MM.1S (cell line): ENCODE results near the gene EBF3.

Experiments used
- EZH2 ChIP-seq: fragments of 300-600 bp; sonication (generic); optimal IDR thresholded peaks from 2 replicates; pipeline ENCODE3; 2017; ENCODE audit warnings: low read depth, mild to moderate bottlenecking, antibody characterized with exemption, low read length, mixed read lengths
- EZH2phosphoT487 ChIP-seq: fragments of 300-600 bp; sonication (generic); IDR thresholded peaks from 2 replicates; pipeline ENCODE4 v1.6.1; 2018; ENCODE audit warnings: antibody characterized with exemption, low read length
- TF ChIP-seq, protein P1 (sequence below): fragments of 300-600 bp; sonication (generic); IDR thresholded peaks from 2 replicates; pipeline ENCODE4 v1.5.1; 2016; ENCODE audit warnings: antibody characterized with exemption, low read length, mixed read lengths

DNA sequence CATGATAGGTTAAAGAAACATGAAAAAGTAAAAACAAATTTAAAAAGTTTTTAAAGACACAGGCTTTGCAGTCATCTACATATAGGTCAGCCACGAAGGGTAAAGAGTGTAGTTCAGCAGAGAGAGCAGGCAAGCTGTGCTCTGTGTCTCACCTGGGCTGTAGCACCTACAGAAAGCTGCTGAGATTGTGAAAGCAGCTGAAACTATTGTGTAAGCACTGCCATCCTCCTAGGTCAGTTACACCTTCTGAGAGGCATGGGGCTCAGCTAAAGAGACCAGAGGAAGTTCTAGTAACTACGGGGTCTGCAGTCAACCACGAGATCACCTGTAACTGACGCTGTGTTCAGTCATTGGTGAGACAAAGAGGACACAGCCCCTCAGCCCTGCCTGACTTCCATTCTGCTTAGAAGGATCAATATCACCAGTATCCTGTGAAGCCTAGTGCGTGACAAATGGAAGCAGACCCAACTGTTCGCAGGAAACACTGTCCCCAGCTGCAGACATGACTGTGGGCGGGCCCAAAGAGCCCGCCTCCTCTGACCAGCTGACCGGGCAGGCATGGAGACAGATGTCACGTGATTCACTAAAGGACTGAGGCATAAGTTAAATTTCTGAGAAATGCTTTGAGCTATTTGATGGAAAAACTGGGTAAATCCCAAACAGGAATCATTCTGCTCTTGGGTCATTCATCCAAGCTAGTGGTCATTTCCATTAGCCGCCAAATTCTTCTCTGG is 87.9 kb downstream of the EBF3 start:
- TF ChIP-seq, protein P1, sequence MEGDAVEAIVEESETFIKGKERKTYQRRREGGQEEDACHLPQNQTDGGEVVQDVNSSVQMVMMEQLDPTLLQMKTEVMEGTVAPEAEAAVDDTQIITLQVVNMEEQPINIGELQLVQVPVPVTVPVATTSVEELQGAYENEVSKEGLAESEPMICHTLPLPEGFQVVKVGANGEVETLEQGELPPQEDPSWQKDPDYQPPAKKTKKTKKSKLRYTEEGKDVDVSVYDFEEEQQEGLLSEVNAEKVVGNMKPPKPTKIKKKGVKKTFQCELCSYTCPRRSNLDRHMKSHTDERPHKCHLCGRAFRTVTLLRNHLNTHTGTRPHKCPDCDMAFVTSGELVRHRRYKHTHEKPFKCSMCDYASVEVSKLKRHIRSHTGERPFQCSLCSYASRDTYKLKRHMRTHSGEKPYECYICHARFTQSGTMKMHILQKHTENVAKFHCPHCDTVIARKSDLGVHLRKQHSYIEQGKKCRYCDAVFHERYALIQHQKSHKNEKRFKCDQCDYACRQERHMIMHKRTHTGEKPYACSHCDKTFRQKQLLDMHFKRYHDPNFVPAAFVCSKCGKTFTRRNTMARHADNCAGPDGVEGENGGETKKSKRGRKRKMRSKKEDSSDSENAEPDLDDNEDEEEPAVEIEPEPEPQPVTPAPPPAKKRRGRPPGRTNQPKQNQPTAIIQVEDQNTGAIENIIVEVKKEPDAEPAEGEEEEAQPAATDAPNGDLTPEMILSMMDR = no peak
- TF ChIP-seq EZH2 (no peak), EZH2phosphoT487 (no peak)
